Measurements from ENCODE around the gene UNK. TPM values are rescaled to one million over a fixed set of nuclear protein-coding genes. Genes with fewer than 3 reads are reported as not detected.

Gene UNK
- total RNA-seq, 2 experiments from 2014 or later: 41.5 to 67.6 TPM

GRCh38 chr17:75812096-75813013 is 27.7 kb downstream of the UNK start:
- intact Hi-C loops (cut with micrococcal nuclease; ENCODE audit: unreplicated experiment): no loop called here
- H4K20me1 ChIP-seq (ENCODE audit: insufficient read depth, low read length): no peaks in the 10 kb centered on the region
- ChIA-PET CTCF (ENCODE audit: unreplicated experiment) (no interaction called here), POLR2A (interaction anchor here (1.1 kb wide), 1 partner anchor 23 kb away, joined by 3 read pairs; no protein-coding TSS in a partner anchor)
- TF ChIP-seq EZH2phosphoT487 (IDR thresholded peaks at IDR 0.05; ENCODE audit: borderline replicate concordance, low read depth, low read length) (no peak), CTCF (conservative IDR thresholded peaks at IDR 0.05; ENCODE audit: low read length) (no peak)
- no peaks in the 10 kb centered on the region for H3K9me3 ChIP-seq (ENCODE audit: low read length)
- no peak overlapping the region for H2AFZ ChIP-seq (ENCODE audit: low read length)
- H3K4me3 ChIP-seq (ENCODE audit: low read depth, low read length, poor library complexity, severe bottlenecking): no peak overlapping the region
- H3K36me3 ChIP-seq (ENCODE audit: insufficient read depth, low read length): peaks cover 79% of the 10 kb centered on the region
- no peak overlapping the region for H3K4me2 ChIP-seq (ENCODE audit: low read length)
- H3K79me2 ChIP-seq (ENCODE audit: insufficient read depth, low read depth, low read length): no peaks in the 10 kb centered on the region
- DNase-seq (ENCODE audit: low spot score): no peak
- BruUV-seq (replicated peaks): no TSS peak
- H3K27ac ChIP-seq (ENCODE audit: low read depth, low read length, poor library complexity, severe bottlenecking): no peak overlapping the region
- H3K9me2 ChIP-seq (ENCODE audit: insufficient read depth, low read length): no peaks in the 10 kb centered on the region
- no peaks in the 10 kb centered on the region for H3K4me1 ChIP-seq (ENCODE audit: insufficient read depth, low read length, poor library complexity, severe bottlenecking)

- intact Hi-C loops (cut with micrococcal nuclease; ENCODE audit: unreplicated experiment): no loop called here
- H3K79me2 ChIP-seq (ENCODE audit: insufficient read depth, low read depth, low read length): no peaks in the 10 kb centered on the region
- no TSS peak for BruUV-seq (replicated peaks)
- no peak for TF ChIP-seq CTCF (conservative IDR thresholded peaks at IDR 0.05; ENCODE audit: low read length)
- no peak for TF ChIP-seq EZH2phosphoT487 (IDR thresholded peaks at IDR 0.05; ENCODE audit: borderline replicate concordance, low read depth, low read length)
- DNase-seq (ENCODE audit: low spot score): no peak
- H3K27ac ChIP-seq (ENCODE audit: low read depth, low read length, poor library complexity, severe bottlenecking): no peak overlapping the region
- no peaks in the 10 kb centered on the region for H3K4me1 ChIP-seq (ENCODE audit: insufficient read depth, low read length, poor library complexity, severe bottlenecking)
- H3K9me3 ChIP-seq (ENCODE audit: low read length): no peaks in the 10 kb centered on the region
- H3K36me3 ChIP-seq (ENCODE audit: insufficient read depth, low read length): peaks cover 87% of the 10 kb centered on the region
- CTCF ChIA-PET (ENCODE audit: unreplicated experiment): interaction anchor here (0.5 kb wide), 1 partner anchor 25 kb away, joined by 4 read pairs; no protein-coding TSS in a partner anchor
- no peaks in the 10 kb centered on the region for H3K9me2 ChIP-seq (ENCODE audit: insufficient read depth, low read length)
- POLR2A ChIA-PET: no interaction called here
- no peak overlapping the region for H3K4me3 ChIP-seq (ENCODE audit: low read depth, low read length, poor library complexity, severe bottlenecking)
- H4K20me1 ChIP-seq (ENCODE audit: insufficient read depth, low read length): no peaks in the 10 kb centered on the region
- no peak overlapping the region for H3K4me2 ChIP-seq (ENCODE audit: low read length)
- no peak overlapping the region for H2AFZ ChIP-seq (ENCODE audit: low read length)
Measured at GRCh38 chr17:75813081-75814020, 28.7 kb downstream of the UNK start.

Data from OCI-LY7 (cell line).